IgD-negative memory B cell (primary cell): ENCODE data around the gene PCF11. TPM values are rescaled to one million over a fixed set of nuclear protein-coding genes. Genes with fewer than 3 reads are reported as not detected.

Experiments
- polyA plus RNA-seq: library from polyadenylated mRNA; unstranded; fragments of 300-500 nt; fragmentation: Illumina TruSeq; gene quantifications from one replicate; pipeline ENCODE4 v1.2.3, GENCODE V29; 2021

Gene PCF11
- polyA plus RNA-seq, 1 donor from 2014 or later: 47.4 TPM

Other genes with a start within 250 kb of the PCF11 start
- gene RAB30, start 85.2 kb upstream of the PCF11 start, polyA plus RNA-seq: 39.4 TPM
- 6.0 TPM for gene ANKRD42, start 36.6 kb downstream of the PCF11 start, polyA plus RNA-seq
- gene CCDC90B, start 129.2 kb downstream of the PCF11 start, polyA plus RNA-seq: 58.3 TPM